GM19467 (cell line): ENCODE results near the gene MAP3K13.
A peak's percentile ranks its signal among the peaks of the same experiment; 100 is the strongest.
"Not testable (repeated sequence)": the region's sequence is repeated elsewhere in the genome, so short reads cannot be mapped to it uniquely, and the experiment has no call there.

Experiments used
- ATAC-seq: cut with Tn5 transposase; IDR thresholded peaks from one replicate; pipeline ENCODE4 v1.9.1; 2021; ENCODE audit warnings: mild to moderate bottlenecking, moderate library complexity; ENCODE audit not compliant: unreplicated experiment

MAP3K13 gene

GRCh38 chr3:185340751-185341150 lies 22.2 kb upstream of the MAP3K13 start:
- no peak for ATAC-seq

- no peak for ATAC-seq
Observed at GRCh38 chr3:185341616-185342458, 21.1 kb upstream of the MAP3K13 start.

GRCh38 chr3:185342459-185343174 lies 20.3 kb upstream of the MAP3K13 start:
- no peak for ATAC-seq

- ATAC-seq = no peak
Observed at GRCh38 chr3:185347399-185347798, 15.5 kb upstream of the MAP3K13 start.

GRCh38 chr3:185350841-185351240 lies 12.1 kb upstream of the MAP3K13 start:
- no peak for ATAC-seq

- ATAC-seq = no peak
Observed at GRCh38 chr3:185351396-185351795, 11.5 kb upstream of the MAP3K13 start.

GRCh38 chr3:185353225-185353624 lies 9.7 kb upstream of the MAP3K13 start:
- no peak for ATAC-seq

- ATAC-seq = peak; percentile 99
Observed at GRCh38 chr3:185353823-185354614, 8.9 kb upstream of the MAP3K13 start.

- no peak for ATAC-seq
Observed at GRCh38 chr3:185356499-185356898, 6.4 kb upstream of the MAP3K13 start.

GRCh38 chr3:185361920-185362319 lies 1.0 kb upstream of the MAP3K13 start:
- no peak for ATAC-seq

GRCh38 chr3:185363662-185364203 lies 797 bp downstream of the MAP3K13 start:
- ATAC-seq = peak; percentile 36

GRCh38 chr3:185365291-185366073 lies 2.5 kb downstream of the MAP3K13 start:
- ATAC-seq = no peak

GRCh38 chr3:185366074-185366335 lies 3.1 kb downstream of the MAP3K13 start:
- ATAC-seq = no peak

GRCh38 chr3:185366913-185367312 lies 4.0 kb downstream of the MAP3K13 start:
- ATAC-seq = no peak

- not testable (repeated sequence) for ATAC-seq
Observed at GRCh38 chr3:185370349-185370748, 7.4 kb downstream of the MAP3K13 start.

GRCh38 chr3:185371306-185372074 lies 8.6 kb downstream of the MAP3K13 start:
- ATAC-seq = no peak

GRCh38 chr3:185381320-185382058 lies 18.6 kb downstream of the MAP3K13 start:
- ATAC-seq = no peak

- no peak for ATAC-seq
Observed at GRCh38 chr3:185382154-185382553, 19.2 kb downstream of the MAP3K13 start.

GRCh38 chr3:185386515-185386914 lies 23.6 kb downstream of the MAP3K13 start:
- not testable (repeated sequence) for ATAC-seq
